Panc1 (cell line): ENCODE results near the gene POLR3K.

Source experiments
- POLR2AphosphoS5 ChIP-seq: IDR thresholded peaks from 2 replicates; pipeline ENCODE4 v1.6.1; 2012; ENCODE audit warnings: mild to moderate bottlenecking, low read depth, low read length, moderate library complexity
- REST ChIP-seq, 2 experiments: IDR thresholded peaks; 2 replicates each; pipeline ENCODE4 v1.6.1; 2011 to 2012; ENCODE audit warnings: low read depth in 2 of 2, control low read depth in 1 of 2, low read length in 1 of 2, mild to moderate bottlenecking in 1 of 2, moderate library complexity in 1 of 2; ENCODE audit not compliant: insufficient read depth in 1 of 2
- TCF7L2 ChIP-seq: IDR thresholded peaks from 2 replicates; pipeline ENCODE4 v1.6.1; 2011; ENCODE audit warnings: mild to moderate bottlenecking, low read depth, low read length, inconsistent platforms
- TF ChIP-seq, protein P1 (sequence below): fragments of 450-650 bp; IDR thresholded peaks from 2 replicates; pipeline ENCODE4 v1.5.1; 2017; ENCODE audit warnings: mild to moderate bottlenecking

DNA sequence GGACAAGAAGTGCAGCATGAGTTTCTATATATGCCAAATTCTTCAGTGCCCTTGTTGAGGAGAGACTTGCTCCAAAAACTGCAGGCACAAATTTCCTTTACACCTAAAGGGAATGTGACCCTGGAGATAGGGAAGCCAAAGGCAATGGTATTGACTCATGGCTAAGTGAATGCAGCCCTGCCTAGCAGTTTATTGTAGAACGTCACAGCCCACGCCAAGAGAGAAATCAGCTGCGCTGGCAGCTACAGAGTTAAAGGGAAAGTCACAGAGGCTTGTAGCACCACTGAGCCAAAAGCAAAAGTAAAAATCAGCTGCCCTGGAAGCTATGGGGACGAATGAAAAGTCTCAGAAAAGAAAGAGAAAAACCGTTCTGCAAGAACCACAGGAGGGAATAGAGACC lies 10.1 kb downstream of the POLR3K start:
- TF ChIP-seq, protein P1, sequence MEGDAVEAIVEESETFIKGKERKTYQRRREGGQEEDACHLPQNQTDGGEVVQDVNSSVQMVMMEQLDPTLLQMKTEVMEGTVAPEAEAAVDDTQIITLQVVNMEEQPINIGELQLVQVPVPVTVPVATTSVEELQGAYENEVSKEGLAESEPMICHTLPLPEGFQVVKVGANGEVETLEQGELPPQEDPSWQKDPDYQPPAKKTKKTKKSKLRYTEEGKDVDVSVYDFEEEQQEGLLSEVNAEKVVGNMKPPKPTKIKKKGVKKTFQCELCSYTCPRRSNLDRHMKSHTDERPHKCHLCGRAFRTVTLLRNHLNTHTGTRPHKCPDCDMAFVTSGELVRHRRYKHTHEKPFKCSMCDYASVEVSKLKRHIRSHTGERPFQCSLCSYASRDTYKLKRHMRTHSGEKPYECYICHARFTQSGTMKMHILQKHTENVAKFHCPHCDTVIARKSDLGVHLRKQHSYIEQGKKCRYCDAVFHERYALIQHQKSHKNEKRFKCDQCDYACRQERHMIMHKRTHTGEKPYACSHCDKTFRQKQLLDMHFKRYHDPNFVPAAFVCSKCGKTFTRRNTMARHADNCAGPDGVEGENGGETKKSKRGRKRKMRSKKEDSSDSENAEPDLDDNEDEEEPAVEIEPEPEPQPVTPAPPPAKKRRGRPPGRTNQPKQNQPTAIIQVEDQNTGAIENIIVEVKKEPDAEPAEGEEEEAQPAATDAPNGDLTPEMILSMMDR = no peak
- TF ChIP-seq REST (IDR thresholded peaks at IDR 0.05; ENCODE audit: insufficient read depth in 1 of 2, low read depth in 2 of 2, low read length in 1 of 2) (no peak), TCF7L2 (no peak), POLR2AphosphoS5 (no peak)
